Measurements from ENCODE around the gene IFT122. TPM values are rescaled to one million over a fixed set of nuclear protein-coding genes. Genes with fewer than 3 reads are reported as not detected.
"Not testable (repeated sequence)": the region's sequence is repeated elsewhere in the genome, so short reads cannot be mapped to it uniquely, and the experiment has no call there.

Gene IFT122
- total RNA-seq, 1 donor from 2014 or later = 9.1 TPM

DNA sequence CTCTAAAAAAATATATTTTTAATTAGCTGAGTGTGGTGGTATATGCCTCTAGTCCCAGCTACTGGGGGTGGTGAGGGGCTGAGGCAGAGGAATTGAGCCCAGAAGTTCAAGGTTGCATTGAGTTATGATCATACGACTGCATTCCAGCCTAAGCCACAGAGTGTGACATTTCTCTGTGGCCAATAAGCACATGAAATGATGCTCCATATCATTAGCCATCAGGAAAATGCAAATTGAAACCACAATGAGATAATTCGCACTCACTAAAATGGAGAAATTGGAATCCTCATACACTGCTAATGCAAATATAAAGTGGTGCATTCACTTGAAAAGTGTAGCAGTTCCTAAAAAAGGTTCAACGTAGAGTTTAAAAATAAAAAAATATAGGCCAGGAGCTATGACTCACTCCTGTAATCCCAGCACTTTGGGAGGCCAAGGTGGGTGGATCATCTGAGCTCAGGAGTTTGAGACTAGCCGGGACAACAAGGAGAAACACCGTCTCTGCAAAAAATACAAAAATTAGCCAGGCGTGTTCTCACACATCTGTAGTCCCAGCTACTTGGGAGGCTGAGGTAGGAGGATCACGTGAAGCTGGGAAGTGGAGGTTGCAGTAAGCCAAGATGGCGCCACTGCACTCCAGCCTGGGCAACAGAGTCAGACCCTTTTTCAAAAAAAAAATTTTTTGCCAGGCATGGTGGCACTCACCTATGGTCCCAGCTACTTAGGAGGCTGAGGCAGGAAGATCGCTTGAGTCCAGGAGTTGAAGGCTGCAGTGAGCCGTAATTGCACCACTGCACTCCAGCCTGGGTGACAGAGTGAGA, 35.2 kb downstream of the IFT122 start:
- Histone ChIP-seq H3K36me3 (ENCODE audit: control insufficient read depth, insufficient read depth, low read length) (peaks cover 4% of the 10 kb centered on the region), H3K27me3 (ENCODE audit: control insufficient read depth, insufficient read depth, low read length) (no peaks in the 10 kb centered on the region), H3K4me3 (ENCODE audit: low read depth, low read length) (no peak overlapping the region)
- DNase-seq (ENCODE audit: low read depth) = no peak
- TF ChIP-seq, protein P1, sequence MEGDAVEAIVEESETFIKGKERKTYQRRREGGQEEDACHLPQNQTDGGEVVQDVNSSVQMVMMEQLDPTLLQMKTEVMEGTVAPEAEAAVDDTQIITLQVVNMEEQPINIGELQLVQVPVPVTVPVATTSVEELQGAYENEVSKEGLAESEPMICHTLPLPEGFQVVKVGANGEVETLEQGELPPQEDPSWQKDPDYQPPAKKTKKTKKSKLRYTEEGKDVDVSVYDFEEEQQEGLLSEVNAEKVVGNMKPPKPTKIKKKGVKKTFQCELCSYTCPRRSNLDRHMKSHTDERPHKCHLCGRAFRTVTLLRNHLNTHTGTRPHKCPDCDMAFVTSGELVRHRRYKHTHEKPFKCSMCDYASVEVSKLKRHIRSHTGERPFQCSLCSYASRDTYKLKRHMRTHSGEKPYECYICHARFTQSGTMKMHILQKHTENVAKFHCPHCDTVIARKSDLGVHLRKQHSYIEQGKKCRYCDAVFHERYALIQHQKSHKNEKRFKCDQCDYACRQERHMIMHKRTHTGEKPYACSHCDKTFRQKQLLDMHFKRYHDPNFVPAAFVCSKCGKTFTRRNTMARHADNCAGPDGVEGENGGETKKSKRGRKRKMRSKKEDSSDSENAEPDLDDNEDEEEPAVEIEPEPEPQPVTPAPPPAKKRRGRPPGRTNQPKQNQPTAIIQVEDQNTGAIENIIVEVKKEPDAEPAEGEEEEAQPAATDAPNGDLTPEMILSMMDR (IDR thresholded peaks at IDR 0.05; ENCODE audit: insufficient read depth, low read length, poor library complexity, severe bottlenecking) = no peak

- peaks cover 4% of the 10 kb centered on the region for H3K36me3 ChIP-seq (ENCODE audit: control insufficient read depth, insufficient read depth, low read length)
- no peak overlapping the region for H3K4me3 ChIP-seq (ENCODE audit: low read depth, low read length)
- DNase-seq (ENCODE audit: low read depth) = no peak
- H3K27me3 ChIP-seq (ENCODE audit: control insufficient read depth, insufficient read depth, low read length) = no peaks in the 10 kb centered on the region
- TF ChIP-seq, protein P1 (IDR thresholded peaks at IDR 0.05; ENCODE audit: insufficient read depth, low read length, poor library complexity, severe bottlenecking) = no peak
Observed at GRCh38 chr3:129475863-129476262, 35.8 kb downstream of the IFT122 start.

DNA sequence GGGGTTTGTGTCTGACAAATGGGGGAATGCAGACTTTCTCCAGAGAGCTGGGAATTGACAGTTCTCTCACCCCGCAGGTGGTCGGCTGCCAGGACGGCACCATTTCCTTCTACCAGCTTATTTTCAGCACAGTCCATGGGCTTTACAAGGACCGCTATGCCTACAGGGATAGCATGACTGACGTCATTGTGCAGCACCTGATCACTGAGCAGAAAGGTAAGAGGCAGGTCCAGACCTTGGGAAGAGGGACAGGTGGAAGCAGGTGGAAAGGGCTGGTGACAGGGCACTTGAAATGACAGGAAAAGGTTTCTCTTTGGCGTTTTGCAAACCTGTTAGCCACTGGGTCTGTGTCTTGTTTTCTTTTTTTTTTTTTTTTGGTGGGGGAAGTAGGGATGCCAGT, 36.6 kb downstream of the IFT122 start:
- no peak for DNase-seq (ENCODE audit: low read depth)
- Histone ChIP-seq H3K4me3 (ENCODE audit: low read depth, low read length) (no peak overlapping the region), H3K27me3 (ENCODE audit: control insufficient read depth, insufficient read depth, low read length) (no peaks in the 10 kb centered on the region), H3K36me3 (ENCODE audit: control insufficient read depth, insufficient read depth, low read length) (peaks cover 4% of the 10 kb centered on the region)
- TF ChIP-seq, protein P1 (IDR thresholded peaks at IDR 0.05; ENCODE audit: insufficient read depth, low read length, poor library complexity, severe bottlenecking) = no peak

GRCh38 chr3:129481225-129481765, 41.3 kb downstream of the IFT122 start:
- not testable (repeated sequence) for H3K36me3 ChIP-seq (ENCODE audit: control insufficient read depth, insufficient read depth, low read length); H3K27me3 ChIP-seq (ENCODE audit: control insufficient read depth, insufficient read depth, low read length); DNase-seq (ENCODE audit: low read depth); H3K4me3 ChIP-seq (ENCODE audit: low read depth, low read length)

DNA sequence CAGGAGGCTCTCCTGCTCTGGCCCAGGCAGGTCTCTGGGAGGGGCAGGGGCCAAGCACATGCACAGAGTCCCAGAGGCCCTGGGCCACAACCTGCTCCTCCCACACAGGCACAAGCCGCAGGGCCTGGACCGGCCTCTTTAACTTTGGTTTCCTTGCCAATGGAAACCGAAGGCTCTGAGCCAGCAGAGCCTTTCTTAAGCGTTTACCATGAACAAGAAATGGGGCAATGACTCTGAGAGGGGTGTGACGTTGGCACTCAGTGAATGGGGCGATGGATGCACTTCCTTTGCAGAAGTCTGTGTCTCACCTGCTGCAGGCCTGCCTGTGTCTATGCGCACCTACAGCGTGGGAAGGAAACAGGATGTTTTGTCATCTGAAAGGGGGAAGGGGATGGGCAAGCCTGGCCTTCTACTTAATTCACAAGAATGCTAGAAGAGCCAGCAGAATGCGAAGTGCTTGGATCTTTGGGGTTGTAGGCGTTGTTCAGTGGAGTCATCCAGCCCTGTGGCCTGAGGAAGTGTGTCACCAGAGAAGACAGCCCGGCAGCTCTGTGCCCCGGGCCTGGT, 41.8 kb downstream of the IFT122 start:
- TF ChIP-seq, protein P1 (IDR thresholded peaks at IDR 0.05; ENCODE audit: insufficient read depth, low read length, poor library complexity, severe bottlenecking) = no peak
- Histone ChIP-seq H3K4me3 (ENCODE audit: low read depth, low read length) (no peak overlapping the region), H3K36me3 (ENCODE audit: control insufficient read depth, insufficient read depth, low read length) (peaks cover 3% of the 10 kb centered on the region), H3K27me3 (ENCODE audit: control insufficient read depth, insufficient read depth, low read length) (no peaks in the 10 kb centered on the region)
- DNase-seq (ENCODE audit: low read depth) = no peak

DNA sequence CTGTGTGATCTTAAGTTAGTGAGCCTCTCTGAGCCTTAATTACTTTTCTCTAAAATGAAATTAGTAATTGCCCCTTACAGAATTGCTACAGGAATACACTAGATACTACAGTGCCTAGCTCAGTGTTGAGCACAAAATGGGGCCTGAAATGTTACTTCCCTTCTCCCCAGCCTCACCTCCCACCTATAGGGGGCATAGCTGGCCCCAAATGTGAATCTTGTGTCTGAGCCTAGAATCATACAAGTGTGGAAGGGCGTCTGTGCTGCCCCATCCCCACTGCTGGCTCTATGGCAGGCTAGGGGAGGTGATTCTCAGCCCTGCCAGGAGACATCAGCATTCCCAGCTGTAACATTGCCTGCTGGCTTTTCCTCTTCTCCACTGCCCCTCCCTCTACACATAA, 42.7 kb downstream of the IFT122 start:
- peaks cover 1% of the 10 kb centered on the region for H3K36me3 ChIP-seq (ENCODE audit: control insufficient read depth, insufficient read depth, low read length)
- TF ChIP-seq, protein P1 (IDR thresholded peaks at IDR 0.05; ENCODE audit: insufficient read depth, low read length, poor library complexity, severe bottlenecking) = peak; percentile 21
- H3K27me3 ChIP-seq (ENCODE audit: control insufficient read depth, insufficient read depth, low read length) = no peaks in the 10 kb centered on the region
- H3K4me3 ChIP-seq (ENCODE audit: low read depth, low read length) = no peak overlapping the region
- DNase-seq (ENCODE audit: low read depth) = no peak
